HEK293 (cell line): Measurements from ENCODE around the gene PRKAG2.

Experiments used
- ZNF175 ChIP-seq: fragments of 450-650 bp; formaldehyde crosslinking; IDR thresholded peaks from 2 replicates; pipeline ENCODE4 v1.5.1; 2016; ENCODE audit warnings: missing biosample characterization, missing genetic modification characterization
- ZNF18 ChIP-seq: fragments of 450-650 bp; formaldehyde crosslinking; IDR thresholded peaks from 2 replicates; pipeline ENCODE4 v1.5.1; 2016; ENCODE audit warnings: missing biosample characterization, missing genetic modification characterization
- ZNF223 ChIP-seq: fragments of 450-650 bp; formaldehyde crosslinking; IDR thresholded peaks from 2 replicates; pipeline ENCODE4 v1.5.1; 2016; ENCODE audit warnings: missing biosample characterization, missing genetic modification characterization
- ZNF792 ChIP-seq: fragments of 450-650 bp; formaldehyde crosslinking; IDR thresholded peaks from 2 replicates; pipeline ENCODE4 v1.5.1; 2016; ENCODE audit warnings: missing biosample characterization, missing genetic modification characterization
- TF ChIP-seq, protein P1 (sequence below): fragments of 450-650 bp; formaldehyde crosslinking; IDR thresholded peaks from 2 replicates; pipeline ENCODE4 v1.5.1; 2016; ENCODE audit warnings: missing biosample characterization, missing genetic modification characterization

DNA sequence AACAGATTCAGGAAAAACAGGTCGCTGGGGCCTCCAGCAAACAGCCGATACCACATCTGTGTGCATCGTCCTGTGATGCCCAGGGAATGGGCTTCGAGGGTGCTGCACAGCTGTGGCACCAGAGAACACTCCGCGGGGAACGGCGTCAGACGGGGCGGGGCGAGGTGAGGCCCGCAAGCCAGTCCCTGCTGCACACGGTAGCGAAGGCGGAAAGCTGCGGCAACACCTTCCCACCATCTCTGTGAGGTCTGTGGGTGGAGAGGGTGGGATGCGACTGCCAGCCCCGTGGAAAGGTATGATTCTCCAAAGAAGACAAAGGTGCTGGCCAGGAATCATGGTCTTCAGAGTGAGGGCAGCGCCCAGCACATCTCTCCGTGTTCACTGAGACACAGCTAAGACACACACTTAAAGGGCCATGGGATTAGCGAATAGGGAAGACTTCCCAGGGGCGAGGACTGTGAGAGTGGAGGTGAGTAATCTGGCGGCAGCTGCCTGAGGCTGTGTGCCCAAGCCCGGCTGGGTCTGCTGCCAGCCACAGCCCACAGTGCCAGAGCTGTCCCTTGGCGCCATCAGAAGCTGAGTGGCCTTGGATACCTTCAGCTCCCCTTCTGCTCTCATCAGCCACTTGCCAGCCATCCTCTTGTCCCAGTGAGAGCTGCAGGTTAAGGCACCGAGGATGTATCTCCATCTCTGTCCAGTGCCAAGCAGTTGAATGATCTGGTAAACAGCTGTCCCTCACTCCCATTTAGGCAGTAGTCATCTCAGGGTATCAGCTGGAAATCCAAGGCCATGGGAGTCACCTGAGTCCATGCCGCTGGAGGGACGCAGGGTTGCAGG lies 17.6 kb downstream of the PRKAG2 start:
- TF ChIP-seq ZNF223 (tag by site-specific recombination) (no peak), ZNF175 (tag by site-specific recombination) (no peak), ZNF18 (tag by site-specific recombination) (no peak), ZNF792 (no peak)
- TF ChIP-seq, protein P1, sequence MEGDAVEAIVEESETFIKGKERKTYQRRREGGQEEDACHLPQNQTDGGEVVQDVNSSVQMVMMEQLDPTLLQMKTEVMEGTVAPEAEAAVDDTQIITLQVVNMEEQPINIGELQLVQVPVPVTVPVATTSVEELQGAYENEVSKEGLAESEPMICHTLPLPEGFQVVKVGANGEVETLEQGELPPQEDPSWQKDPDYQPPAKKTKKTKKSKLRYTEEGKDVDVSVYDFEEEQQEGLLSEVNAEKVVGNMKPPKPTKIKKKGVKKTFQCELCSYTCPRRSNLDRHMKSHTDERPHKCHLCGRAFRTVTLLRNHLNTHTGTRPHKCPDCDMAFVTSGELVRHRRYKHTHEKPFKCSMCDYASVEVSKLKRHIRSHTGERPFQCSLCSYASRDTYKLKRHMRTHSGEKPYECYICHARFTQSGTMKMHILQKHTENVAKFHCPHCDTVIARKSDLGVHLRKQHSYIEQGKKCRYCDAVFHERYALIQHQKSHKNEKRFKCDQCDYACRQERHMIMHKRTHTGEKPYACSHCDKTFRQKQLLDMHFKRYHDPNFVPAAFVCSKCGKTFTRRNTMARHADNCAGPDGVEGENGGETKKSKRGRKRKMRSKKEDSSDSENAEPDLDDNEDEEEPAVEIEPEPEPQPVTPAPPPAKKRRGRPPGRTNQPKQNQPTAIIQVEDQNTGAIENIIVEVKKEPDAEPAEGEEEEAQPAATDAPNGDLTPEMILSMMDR (tag by site-specific recombination), result no peak
